ENCODE data around the gene NR1D2.
"Not testable (repeated sequence)": the region's sequence is repeated elsewhere in the genome, so short reads cannot be mapped to it uniquely, and the experiment has no call there.

Gene NR1D2

GRCh38 chr3:23944861-23945662 is at the start of gene NR1D2:
NR1D2 (plus strand) TSS chr3:23945286; CDS start chr3:23945579, 293 bp downstream.
- peak; percentile 76 for DNase-seq

GRCh38 chr3:23900744-23901143 is 44.3 kb upstream of the NR1D2 start:
- no peak for DNase-seq

DNA sequence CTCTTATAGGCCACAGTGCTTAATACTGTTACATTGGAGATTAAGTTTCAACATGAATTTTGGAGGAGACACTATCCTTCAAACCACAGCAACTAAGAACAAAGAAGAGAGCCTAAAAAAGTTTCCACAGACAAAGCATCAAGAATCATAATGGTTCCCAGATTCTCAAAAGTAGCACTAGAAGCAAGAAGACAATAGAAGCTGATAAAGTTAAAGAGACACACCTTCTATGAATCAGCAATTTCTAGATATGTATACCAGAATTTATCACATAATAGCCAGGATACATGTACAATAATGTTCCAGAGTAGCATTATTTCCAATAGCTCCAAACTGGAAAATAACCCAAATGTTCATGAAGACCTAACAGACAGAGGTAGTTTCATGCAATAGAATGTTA is 40.5 kb upstream of the NR1D2 start:
- no peak for DNase-seq

GRCh38 chr3:23909341-23909740 is 35.7 kb upstream of the NR1D2 start:
- no peak for DNase-seq

DNA sequence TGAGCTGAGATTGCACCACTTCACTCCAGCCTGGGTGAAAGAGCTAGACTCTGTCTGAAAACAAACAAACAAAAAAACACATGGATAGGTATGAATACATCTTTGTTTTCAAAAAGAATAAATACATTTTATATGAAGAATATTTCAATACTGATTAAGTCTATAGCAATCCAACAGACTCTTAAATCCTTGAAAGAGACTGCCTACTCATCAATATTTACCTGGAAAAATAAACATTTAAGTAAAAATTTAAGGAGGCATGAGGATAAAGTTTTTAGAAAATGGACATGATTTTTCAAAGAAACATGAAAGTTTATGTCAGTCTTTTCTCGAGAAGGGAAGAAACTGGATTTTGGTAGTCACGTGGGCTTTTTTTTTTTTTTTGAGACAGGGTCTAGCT is 33.7 kb upstream of the NR1D2 start:
- no peak for DNase-seq

GRCh38 chr3:23912335-23912734 is 32.8 kb upstream of the NR1D2 start:
- DNase-seq, result not testable (repeated sequence)

DNA sequence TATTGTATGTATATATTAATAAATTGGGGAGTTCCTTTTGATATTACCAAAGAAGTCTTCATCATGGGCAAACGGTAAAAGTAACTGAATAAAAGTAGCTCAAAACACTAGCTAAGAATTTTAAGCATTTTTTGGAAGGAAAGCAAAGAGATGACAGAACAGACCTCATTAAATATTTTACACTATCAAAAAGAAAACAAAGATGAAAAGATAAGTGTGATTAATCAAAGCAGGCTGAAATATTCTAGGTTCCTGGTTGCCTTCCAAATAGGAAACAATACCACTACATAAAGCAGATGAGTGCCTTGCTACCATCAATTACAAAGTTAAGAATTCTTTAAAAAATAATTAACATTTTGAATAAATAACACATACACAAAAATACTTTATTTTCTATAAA is 31.9 kb upstream of the NR1D2 start:
- DNase-seq, result no peak

DNA sequence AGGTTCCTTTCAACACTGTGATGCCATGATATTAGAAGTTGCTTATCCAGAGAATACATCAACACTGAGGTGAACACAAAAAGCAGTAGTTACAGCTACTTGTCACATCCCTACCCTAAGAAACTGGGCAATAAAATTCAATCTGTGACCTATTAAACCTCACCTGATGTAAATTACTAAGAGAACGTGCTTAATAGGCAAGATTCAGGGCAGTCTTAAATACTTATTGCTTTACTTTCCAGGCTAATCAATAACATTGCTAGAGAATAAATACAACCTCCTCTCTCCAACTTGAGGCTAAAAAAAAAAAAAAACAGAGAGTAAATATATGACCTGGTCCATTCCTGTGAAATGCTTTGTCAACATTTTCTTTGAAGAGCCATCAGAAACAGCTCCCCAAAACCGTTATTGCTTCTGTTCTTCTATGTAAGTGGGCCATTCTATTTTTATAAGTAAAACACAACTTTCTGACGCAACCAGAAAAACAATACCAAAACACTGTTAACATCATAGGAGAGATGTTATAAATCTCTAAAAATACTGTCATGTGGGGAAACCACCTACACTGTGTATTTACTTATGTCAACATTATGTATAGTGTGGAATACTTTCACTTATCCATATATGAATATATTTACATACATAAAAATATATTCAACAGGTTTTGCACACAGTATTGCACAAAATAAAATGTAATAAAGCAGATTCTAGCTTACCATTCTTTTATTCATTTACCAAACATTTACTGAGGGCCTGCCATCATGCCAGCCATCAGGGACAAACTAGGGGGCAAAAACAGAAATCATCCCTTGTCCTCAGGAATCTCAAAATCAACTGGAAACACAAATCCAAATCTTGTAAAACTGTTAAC is 31.0 kb upstream of the NR1D2 start:
- no peak for DNase-seq

GRCh38 chr3:23915537-23916108 is 29.5 kb upstream of the NR1D2 start:
- DNase-seq, result no peak

GRCh38 chr3:23916152-23916885 is 28.8 kb upstream of the NR1D2 start:
- no peak for DNase-seq

DNA sequence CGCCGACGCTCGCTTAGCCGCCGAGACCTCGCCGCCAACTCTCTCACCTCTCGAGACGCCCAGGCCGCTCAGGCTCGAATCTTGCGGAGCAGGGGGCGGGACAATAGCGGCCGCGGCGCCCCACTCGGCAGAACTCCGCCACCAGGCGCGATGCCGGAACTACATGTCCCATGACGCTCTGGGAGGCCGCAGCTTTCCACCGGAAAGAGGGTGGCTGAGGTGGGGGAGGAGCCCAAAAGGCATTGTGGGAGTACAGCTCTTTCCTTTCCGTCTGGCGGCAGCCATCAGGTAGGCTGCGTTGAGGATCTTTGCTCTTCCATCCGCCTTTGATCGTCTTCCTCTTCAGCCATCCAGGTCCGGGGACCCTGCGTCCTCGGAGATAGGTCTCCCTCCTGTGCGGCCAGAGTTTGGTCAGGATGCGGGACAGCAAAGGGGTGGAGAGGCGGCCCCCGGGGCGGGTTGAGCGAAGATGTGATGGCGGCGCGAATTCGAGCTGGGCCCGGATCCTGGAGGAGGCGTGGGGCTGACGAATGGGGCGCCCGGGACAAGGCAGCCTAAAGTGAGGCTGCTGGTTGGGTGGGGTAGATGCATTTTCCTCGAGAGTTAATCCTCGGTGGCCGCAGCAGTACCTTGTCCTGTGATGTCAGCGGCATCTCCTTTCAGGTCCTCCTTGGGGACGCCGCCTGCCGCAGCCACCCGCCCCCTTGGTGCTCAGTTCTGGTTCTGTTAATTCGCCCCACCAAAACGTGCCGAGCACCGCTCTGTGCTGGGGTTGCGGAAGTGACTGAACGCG is 28.0 kb upstream of the NR1D2 start, which contains the start of the genes NKIRAS1 and RPL15:
TSS of gene NKIRAS1 (minus strand) at position 105 of the 793 bp plus-strand sequence. CDS start 6,086 bp downstream, outside the sequence.
TSS of gene RPL15 (plus strand) at position 247 of the 793 bp plus-strand sequence. CDS start 728 bp downstream, outside the sequence.
- peak; percentile 95 for DNase-seq

GRCh38 chr3:23917679-23918303 is 27.3 kb upstream of the NR1D2 start:
- DNase-seq, result not testable (repeated sequence)

GRCh38 chr3:23918331-23918730 is 26.8 kb upstream of the NR1D2 start:
- not testable (repeated sequence) for DNase-seq

DNA sequence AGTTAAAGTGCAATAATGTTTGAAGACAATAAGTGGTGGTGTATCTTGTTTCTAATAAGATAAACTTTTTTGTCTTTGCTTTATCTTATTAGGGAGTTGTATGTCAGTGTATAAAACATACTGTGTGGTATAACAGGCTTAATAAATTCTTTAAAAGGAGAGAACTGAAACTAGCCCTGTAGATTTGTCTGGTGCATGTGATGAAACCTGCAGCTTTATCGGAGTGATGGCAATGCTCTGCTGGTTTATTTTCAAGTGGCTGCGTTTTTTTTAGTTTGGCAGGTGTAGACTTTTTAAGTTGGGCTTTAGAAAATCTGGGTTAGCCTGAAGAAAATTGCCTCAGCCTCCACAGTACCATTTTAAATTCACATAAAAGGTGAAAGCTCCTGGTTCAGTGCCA is 25.5 kb upstream of the NR1D2 start:
- DNase-seq, result no peak

DNA sequence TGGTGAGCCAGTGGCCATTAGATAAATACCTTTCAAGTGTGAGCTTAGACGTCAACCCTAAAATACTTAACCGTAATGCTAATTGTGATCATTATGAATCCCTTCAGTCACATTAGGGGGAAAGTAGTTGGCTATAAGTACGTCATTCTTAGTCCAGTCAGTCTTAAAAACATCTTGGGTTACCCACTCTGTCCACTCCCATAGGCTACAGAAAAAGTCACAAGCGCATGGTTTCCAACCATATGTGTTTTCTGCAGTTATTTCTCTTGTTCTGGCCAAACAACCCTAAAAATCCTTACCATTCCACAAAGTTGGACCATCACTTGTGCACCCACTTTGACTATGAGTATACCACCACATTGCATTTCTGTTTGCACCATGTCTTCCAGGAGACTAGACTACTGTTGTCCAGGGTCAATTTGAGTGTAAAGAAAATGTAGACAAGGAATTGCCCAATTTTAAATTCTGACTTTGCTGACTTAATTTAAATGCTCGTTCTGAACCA is 24.9 kb upstream of the NR1D2 start:
- DNase-seq, result no peak

- no peak for DNase-seq
Observed at GRCh38 chr3:23921052-23921511, 24.0 kb upstream of the NR1D2 start.

DNA sequence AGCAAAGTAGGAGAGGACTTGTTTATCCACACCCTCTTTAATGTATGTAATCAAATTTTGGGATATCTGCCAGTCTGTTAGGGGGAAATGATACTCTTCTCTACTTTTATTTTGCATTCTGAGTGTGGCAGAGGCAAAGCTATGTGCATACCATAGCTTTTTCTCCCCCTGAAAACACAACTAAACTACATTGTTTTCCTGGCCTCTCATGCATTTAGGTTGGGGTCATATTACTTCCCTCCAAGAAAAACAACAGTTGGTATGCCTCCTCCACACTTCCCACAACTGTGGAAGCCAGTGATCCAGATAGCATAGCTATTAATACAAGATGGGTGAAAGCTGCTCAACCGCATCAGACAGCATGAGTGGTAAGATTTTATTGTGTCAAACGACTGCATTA is 21.3 kb upstream of the NR1D2 start:
- no peak for DNase-seq

DNA sequence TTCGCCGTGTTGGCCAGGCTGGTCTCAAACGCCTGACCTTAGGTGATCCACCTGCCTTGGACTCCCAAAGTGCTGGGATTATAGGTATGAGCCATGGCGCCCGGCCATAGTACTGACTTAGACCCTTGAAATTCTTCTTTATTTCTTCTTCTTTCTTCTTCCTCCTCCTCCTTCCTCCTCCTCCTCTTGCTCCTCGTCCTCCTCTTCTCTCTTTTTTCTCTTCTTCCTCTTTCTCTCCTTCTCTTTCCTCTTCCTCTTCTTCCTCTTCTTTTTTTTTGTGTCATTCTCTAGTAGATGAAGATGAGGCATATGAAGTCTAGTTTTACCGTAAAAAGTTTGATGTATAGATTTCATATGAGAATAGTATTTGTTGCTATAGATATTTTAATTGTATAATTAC is 18.8 kb upstream of the NR1D2 start:
- DNase-seq, result no peak

DNA sequence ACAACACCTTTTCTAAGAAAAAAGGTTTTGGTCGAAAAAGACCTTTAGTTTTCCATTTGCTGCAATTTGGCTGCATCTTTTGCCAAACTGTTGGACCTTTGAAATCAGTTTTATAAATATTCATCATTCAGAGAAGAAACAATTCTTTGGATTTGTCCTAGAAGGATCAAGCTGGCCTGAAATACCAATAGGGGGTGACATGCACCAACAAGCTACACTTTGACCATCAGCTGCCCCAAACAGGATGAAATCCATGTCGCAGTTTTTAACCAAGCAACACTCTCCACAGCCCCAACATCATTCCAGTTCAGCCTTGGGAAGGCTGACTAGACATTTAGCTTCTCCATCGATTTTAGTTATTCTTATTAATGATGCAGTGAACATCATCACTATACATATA is 18.4 kb upstream of the NR1D2 start:
- DNase-seq, result no peak

- DNase-seq, result no peak
Observed at GRCh38 chr3:23928524-23928923, 16.6 kb upstream of the NR1D2 start.

DNA sequence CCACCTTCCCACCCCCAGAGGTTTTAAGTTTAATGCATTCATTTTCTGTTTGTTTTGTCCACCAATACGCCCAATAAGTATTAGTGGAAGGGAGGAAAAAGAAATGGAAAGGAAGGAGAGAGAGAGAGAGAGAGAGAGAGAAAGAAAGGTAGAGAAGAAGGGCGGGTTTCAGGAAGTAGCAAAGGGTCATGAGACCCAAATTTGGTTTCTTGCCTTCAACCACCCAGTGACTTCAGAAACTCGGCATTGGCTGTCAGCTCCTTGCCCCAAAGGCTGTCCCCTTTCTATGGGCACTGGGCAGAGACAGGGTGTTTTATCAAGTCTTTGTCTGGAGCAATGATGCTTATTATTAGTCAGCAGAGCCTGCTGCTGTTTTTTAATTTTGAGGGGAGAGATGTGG is 13.5 kb upstream of the NR1D2 start:
- DNase-seq, result no peak

All from stimulated activated CD4-positive, alpha-beta T cell treated with anti-CD3 and anti-CD28 coated beads, Interleukin-12 subunit alpha, Interleukin-12 subunit beta, amount 100 ng/mL, for 4 hours (primary cell).